Measurements from ENCODE around the gene LZTR1. TPM values are rescaled to one million over a fixed set of nuclear protein-coding genes. Genes with fewer than 3 reads are reported as not detected.
"Not testable (repeated sequence)": the region's sequence is repeated elsewhere in the genome, so short reads cannot be mapped to it uniquely, and the experiment has no call there.

Gene LZTR1
- total RNA-seq (34.2 TPM), polyA plus RNA-seq (ENCODE audit: insufficient read depth in 1 of 8, insufficient read length in 8 of 8, low replicate concordance in 1 of 8) (10 to 100 TPM; 27.7 to 42.2 (median 36.2) TPM)
- long read RNA-seq, donor 1, partial matches to known transcripts = 0 of 5 reads
- long read RNA-seq, donor 1, other reads (novel, unspliced or antisense) = 5 of 5 reads
- long read RNA-seq, donor 2 = 0 reads
- long read RNA-seq, donor 3, full-length matches to known transcripts = 1 of 1 reads
- long read RNA-seq, donor 3, partial matches to known transcripts = 0 of 1 reads
- long read RNA-seq, donor 3, other reads (novel, unspliced or antisense) = 0 of 1 reads
- long read RNA-seq, donor 4, full-length matches to known transcripts = 3 of 3 reads
- long read RNA-seq, donor 4, partial matches to known transcripts = 0 of 3 reads
- long read RNA-seq, donor 4, other reads (novel, unspliced or antisense) = 0 of 3 reads
- long read RNA-seq, donor 5, full-length matches to known transcripts = 6 of 6 reads
- long read RNA-seq, donor 5, partial matches to known transcripts = 0 of 6 reads
- long read RNA-seq, donor 5, other reads (novel, unspliced or antisense) = 0 of 6 reads
- long read RNA-seq, donor 6, full-length matches to known transcripts = 3 of 3 reads
- long read RNA-seq, donor 6, partial matches to known transcripts = 0 of 3 reads
- long read RNA-seq, donor 6, other reads (novel, unspliced or antisense) = 0 of 3 reads
- long read RNA-seq, donor 7, full-length matches to known transcripts = 2 of 2 reads
- long read RNA-seq, donor 7, partial matches to known transcripts = 0 of 2 reads
- long read RNA-seq, donor 7, other reads (novel, unspliced or antisense) = 0 of 2 reads
- long read RNA-seq, donor 8, full-length matches to known transcripts = 2 of 2 reads
- long read RNA-seq, donor 8, partial matches to known transcripts = 0 of 2 reads
- long read RNA-seq, donor 8, other reads (novel, unspliced or antisense) = 0 of 2 reads
- long read RNA-seq, donor 9, full-length matches to known transcripts = 4 of 4 reads
- long read RNA-seq, donor 9, partial matches to known transcripts = 0 of 4 reads
- long read RNA-seq, donor 9, other reads (novel, unspliced or antisense) = 0 of 4 reads
- long read RNA-seq, donor 10, full-length matches to known transcripts = 2 of 2 reads
- long read RNA-seq, donor 10, partial matches to known transcripts = 0 of 2 reads
- long read RNA-seq, donor 10, other reads (novel, unspliced or antisense) = 0 of 2 reads
- long read RNA-seq, donor 11 = 0 reads

- Histone ChIP-seq H3K9me3 (replicated peaks; ENCODE audit: control insufficient read depth, low read depth, low read length) (no peaks in the 10 kb centered on the region), H3K27me3 (ENCODE audit: control insufficient read depth, insufficient read depth, low read length) (peaks cover 13% of the 10 kb centered on the region), H3K4me1 (ENCODE audit: control insufficient read depth, insufficient read depth, low read length) (peaks cover 28% of the 10 kb centered on the region), H3K27ac (ENCODE audit: low read length) (peak within 1 kb of the TSS; percentile 96), H3K4me3 (ENCODE audit: low read length) (peak within 1 kb of the TSS; percentile 93), H3K36me3 (ENCODE audit: control insufficient read depth, insufficient read depth, low read length) (peaks cover 19% of the 10 kb centered on the region)
- WGBS (ENCODE audit: insufficient coverage) = under 1% methylated on average over 86 of the region's 87 CpGs
- DNase-seq = peak; percentile 93
Observed at GRCh38 chr22:20981787-20982562, at the start of gene LZTR1. Gene LZTR1 (plus strand): TSS chr22:20982297. CDS start chr22:20982372, 75 bp downstream.

- peaks cover 6% of the 10 kb centered on the region for H3K4me1 ChIP-seq (ENCODE audit: control insufficient read depth, insufficient read depth, low read length)
Observed at GRCh38 chr22:20933910-20934309, 48.2 kb upstream of the LZTR1 start.

GRCh38 chr22:20935049-20935448, 47.0 kb upstream of the LZTR1 start:
- H3K27me3 ChIP-seq (ENCODE audit: control insufficient read depth, insufficient read depth, low read length); H3K27ac ChIP-seq (ENCODE audit: low read length); H3K4me1 ChIP-seq (ENCODE audit: control insufficient read depth, insufficient read depth, low read length); H3K9me3 ChIP-seq (replicated peaks; ENCODE audit: control insufficient read depth, low read depth, low read length); DNase-seq; H3K4me3 ChIP-seq (ENCODE audit: low read length): not testable (repeated sequence)
- peaks cover 30% of the 10 kb centered on the region for H3K36me3 ChIP-seq (ENCODE audit: control insufficient read depth, insufficient read depth, low read length)
- 95% methylated on average over 4 of the region's 9 CpGs for WGBS (ENCODE audit: insufficient coverage)

More at GRCh38 chr22:20933910-20934309, 48.2 kb upstream of the LZTR1 start:
- H3K27ac ChIP-seq (ENCODE audit: low read length) = no peak overlapping the region
- peaks cover 30% of the 10 kb centered on the region for H3K36me3 ChIP-seq (ENCODE audit: control insufficient read depth, insufficient read depth, low read length)
- H3K4me3 ChIP-seq (ENCODE audit: low read length) = no peak overlapping the region
- H3K9me3 ChIP-seq (replicated peaks; ENCODE audit: control insufficient read depth, low read depth, low read length) = no peaks in the 10 kb centered on the region
- DNase-seq = no peak
- no peaks in the 10 kb centered on the region for H3K27me3 ChIP-seq (ENCODE audit: control insufficient read depth, insufficient read depth, low read length)
- 90% methylated on average over 3 of the region's 7 CpGs for WGBS (ENCODE audit: insufficient coverage)

- H3K4me1 ChIP-seq (ENCODE audit: control insufficient read depth, insufficient read depth, low read length); H3K9me3 ChIP-seq (replicated peaks; ENCODE audit: control insufficient read depth, low read depth, low read length); H3K4me3 ChIP-seq (ENCODE audit: low read length); H3K27ac ChIP-seq (ENCODE audit: low read length); DNase-seq; H3K27me3 ChIP-seq (ENCODE audit: control insufficient read depth, insufficient read depth, low read length): not testable (repeated sequence)
- peaks cover 30% of the 10 kb centered on the region for H3K36me3 ChIP-seq (ENCODE audit: control insufficient read depth, insufficient read depth, low read length)
- WGBS (ENCODE audit: insufficient coverage) = 76% methylated on average over 8 of the region's 11 CpGs
Observed at GRCh38 chr22:20935780-20936539, 46.1 kb upstream of the LZTR1 start.

GRCh38 chr22:20937031-20937793, 44.9 kb upstream of the LZTR1 start:
- no peak for DNase-seq
- H3K4me1 ChIP-seq (ENCODE audit: control insufficient read depth, insufficient read depth, low read length) = peaks cover 6% of the 10 kb centered on the region
- H3K36me3 ChIP-seq (ENCODE audit: control insufficient read depth, insufficient read depth, low read length) = peaks cover 30% of the 10 kb centered on the region
- H3K4me3 ChIP-seq (ENCODE audit: low read length) = no peak overlapping the region
- no peaks in the 10 kb centered on the region for H3K27me3 ChIP-seq (ENCODE audit: control insufficient read depth, insufficient read depth, low read length)
- no peak overlapping the region for H3K27ac ChIP-seq (ENCODE audit: low read length)
- 67% methylated on average over 12 of the region's 12 CpGs for WGBS (ENCODE audit: insufficient coverage)
- no peaks in the 10 kb centered on the region for H3K9me3 ChIP-seq (replicated peaks; ENCODE audit: control insufficient read depth, low read depth, low read length)

- no peak for DNase-seq
- Histone ChIP-seq H3K9me3 (replicated peaks; ENCODE audit: control insufficient read depth, low read depth, low read length) (no peaks in the 10 kb centered on the region), H3K4me1 (ENCODE audit: control insufficient read depth, insufficient read depth, low read length) (peaks cover 6% of the 10 kb centered on the region), H3K4me3 (ENCODE audit: low read length) (no peak overlapping the region), H3K36me3 (ENCODE audit: control insufficient read depth, insufficient read depth, low read length) (peaks cover 30% of the 10 kb centered on the region), H3K27ac (ENCODE audit: low read length) (no peak overlapping the region), H3K27me3 (ENCODE audit: control insufficient read depth, insufficient read depth, low read length) (no peaks in the 10 kb centered on the region)
- WGBS (ENCODE audit: insufficient coverage) = 67% methylated on average over 1 of the region's 8 CpGs
Observed at GRCh38 chr22:20937794-20938671, 44.1 kb upstream of the LZTR1 start.

- DNase-seq; H3K27ac ChIP-seq (ENCODE audit: low read length); H3K4me3 ChIP-seq (ENCODE audit: low read length); H3K27me3 ChIP-seq (ENCODE audit: control insufficient read depth, insufficient read depth, low read length); H3K9me3 ChIP-seq (replicated peaks; ENCODE audit: control insufficient read depth, low read depth, low read length); H3K4me1 ChIP-seq (ENCODE audit: control insufficient read depth, insufficient read depth, low read length): not testable (repeated sequence)
- 100% methylated on average over 1 of the region's 14 CpGs for WGBS (ENCODE audit: insufficient coverage)
- H3K36me3 ChIP-seq (ENCODE audit: control insufficient read depth, insufficient read depth, low read length) = peaks cover 22% of the 10 kb centered on the region
Observed at GRCh38 chr22:20939457-20940185, 42.5 kb upstream of the LZTR1 start.
